HG02678 (cell line): ENCODE results near the gene DRAM1.
"Not testable (repeated sequence)": the region's sequence is repeated elsewhere in the genome, so short reads cannot be mapped to it uniquely, and the experiment has no call there.

ENCODE experiments used
- ATAC-seq: cut with Tn5 transposase; IDR thresholded peaks from one replicate; pipeline ENCODE4 v1.9.1; 2021; ENCODE audit warnings: mild to moderate bottlenecking, moderate library complexity; ENCODE audit not compliant: unreplicated experiment

DRAM1 gene

GRCh38 chr12:101858361-101858760 is 19.0 kb upstream of the DRAM1 start:
- no peak for ATAC-seq

GRCh38 chr12:101859664-101860607 is 17.4 kb upstream of the DRAM1 start:
- ATAC-seq: peak; percentile 37

GRCh38 chr12:101861688-101862087 is 15.7 kb upstream of the DRAM1 start:
- ATAC-seq: not testable (repeated sequence)

DNA sequence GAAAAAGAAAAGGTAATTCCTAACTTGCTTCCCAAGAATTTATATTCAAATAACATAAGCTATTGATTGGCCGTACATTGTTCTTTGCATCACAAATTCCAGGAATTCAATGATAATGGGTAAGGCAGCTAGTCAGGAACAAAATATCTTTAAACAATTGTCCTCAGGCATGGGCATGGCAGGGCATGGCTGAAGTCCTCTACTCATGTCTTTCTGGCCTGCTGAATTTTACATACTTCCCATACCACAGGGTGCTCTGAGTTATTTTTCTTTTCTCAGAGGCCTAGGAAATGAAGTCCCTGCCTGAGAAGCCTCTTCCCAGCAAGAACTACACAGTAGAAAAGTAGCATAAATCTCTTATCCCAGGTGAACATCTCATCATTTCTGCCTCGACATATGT is 15.1 kb upstream of the DRAM1 start:
- no peak for ATAC-seq

DNA sequence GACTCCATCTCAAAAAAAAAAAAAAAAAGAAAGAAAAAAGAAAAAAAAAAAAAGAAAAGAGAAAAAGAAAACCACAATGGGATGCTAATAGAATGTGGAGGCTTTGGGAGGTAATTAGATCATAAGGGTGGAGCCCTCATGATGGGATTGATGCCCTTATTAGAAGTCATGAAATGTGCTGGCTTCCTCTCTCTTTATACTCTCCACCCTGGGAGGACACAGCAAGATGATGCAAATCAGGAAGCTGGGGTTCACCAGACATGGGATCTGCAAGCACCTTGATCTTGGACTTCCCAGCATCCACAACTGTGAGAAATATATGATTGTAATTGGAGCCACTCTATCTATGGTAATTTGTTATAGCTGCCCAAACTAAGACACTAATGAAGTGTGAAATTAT is 13.4 kb upstream of the DRAM1 start:
- ATAC-seq: no peak

DNA sequence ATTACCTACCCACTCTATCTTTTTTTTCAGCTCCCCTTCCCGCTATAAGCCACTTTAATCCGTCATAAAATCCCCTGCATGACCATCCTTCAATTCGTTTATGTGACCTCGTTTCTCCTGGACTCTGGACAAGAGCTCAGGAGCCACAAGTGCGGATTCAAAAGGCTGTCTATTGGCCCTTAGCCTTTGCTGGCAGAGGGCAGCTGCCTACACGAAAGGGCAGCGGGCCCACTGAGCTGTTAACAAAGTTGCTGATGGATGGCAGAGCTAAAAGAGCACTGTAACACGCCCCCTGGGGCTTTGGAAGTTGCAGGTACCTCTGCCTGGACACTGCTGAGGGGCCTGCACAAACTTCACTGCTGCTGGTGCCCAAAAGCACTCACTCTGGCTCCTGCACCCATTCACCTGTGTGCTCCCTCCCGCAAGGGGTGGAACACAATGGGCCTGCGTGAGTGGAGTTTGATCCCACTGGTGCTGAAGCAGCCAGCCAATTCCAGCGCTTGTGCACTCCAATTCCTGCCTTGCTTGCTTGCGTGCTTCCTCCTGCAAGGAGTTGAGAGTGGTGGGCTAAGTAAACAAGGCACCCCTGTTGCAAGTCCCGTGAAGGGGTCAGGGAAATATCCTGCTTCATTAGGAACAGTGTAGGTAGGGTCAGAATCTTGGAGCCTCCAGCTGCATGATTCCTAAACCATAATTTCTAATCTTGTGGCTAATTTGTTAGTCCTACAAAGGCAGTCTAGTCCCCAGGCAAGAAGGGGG is 10.6 kb upstream of the DRAM1 start:
- no peak for ATAC-seq

DNA sequence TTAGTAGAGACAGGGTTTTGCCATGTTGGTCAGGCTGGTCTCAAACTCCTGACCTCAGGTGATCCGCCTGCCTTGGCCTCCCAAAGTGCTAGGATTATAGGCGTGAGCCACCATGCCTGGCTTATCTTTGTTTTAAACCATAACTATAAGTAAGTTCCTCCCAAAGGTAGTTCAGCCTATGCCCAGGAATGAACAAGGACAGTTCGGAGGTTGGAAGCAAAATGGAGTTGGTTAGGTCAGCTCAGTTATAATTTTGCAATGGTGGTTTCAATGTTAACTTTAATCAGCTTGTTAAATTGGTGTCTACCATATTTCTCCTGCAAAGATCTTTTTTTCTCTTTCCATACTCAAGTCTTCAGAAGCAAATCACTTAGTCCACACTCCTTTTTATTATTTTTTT is 9.8 kb upstream of the DRAM1 start:
- not testable (repeated sequence) for ATAC-seq

- no peak for ATAC-seq
These were observed 6.5 kb upstream of the DRAM1 start for GRCh38 chr12:101870925-101871324.

- ATAC-seq: no peak
These were observed 2.2 kb upstream of the DRAM1 start for GRCh38 chr12:101875162-101875561.

DNA sequence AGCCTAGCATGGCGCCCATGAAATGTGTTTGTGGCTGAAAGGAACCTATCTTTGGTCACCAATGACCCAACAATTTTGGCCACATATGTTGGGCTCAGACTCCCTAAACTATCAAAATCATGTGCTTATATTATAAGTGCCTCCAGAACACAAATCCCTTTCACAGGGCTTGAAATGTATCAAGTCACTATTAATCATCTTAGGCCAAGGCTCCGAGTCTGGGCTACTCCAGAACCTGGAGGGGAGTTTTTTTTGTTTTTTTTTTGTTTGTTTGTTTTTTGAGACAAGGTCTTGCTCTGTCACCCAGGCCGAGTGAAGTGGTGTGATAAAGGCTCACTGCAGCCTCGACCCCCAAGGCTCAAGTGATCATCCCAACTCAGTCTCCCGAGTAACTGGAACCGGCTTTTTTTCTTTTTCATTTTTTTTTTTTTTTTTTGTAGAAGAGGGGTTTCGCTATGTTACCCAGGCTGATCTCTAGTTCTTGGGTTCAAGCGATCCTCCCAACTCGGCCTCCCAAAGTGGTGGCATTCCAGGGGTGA is 989 bp upstream of the DRAM1 start:
- no peak for ATAC-seq

DNA sequence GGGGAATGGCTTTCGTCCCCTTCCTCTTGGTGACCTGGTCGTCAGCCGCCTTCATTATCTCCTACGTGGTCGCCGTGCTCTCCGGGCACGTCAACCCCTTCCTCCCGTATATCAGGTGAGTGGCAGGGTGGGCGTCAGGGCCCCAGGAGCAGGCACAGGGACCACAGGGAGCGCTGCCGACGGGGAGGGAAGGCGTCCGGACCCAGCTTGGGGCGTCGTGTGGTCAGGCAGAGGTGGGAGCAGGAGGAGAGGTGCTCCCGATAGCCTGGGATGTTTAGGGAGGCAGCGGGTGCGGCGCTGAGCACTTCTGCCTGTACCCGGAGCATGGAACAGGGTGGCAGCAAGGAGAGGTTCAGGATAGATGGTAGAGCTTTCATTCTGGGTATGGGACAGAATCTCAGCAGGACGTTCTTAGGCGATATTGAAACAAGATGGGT is 444 bp downstream of the DRAM1 start:
- peak; percentile 20 for ATAC-seq

GRCh38 chr12:101878243-101878821 is 952 bp downstream of the DRAM1 start:
- ATAC-seq: no peak

DNA sequence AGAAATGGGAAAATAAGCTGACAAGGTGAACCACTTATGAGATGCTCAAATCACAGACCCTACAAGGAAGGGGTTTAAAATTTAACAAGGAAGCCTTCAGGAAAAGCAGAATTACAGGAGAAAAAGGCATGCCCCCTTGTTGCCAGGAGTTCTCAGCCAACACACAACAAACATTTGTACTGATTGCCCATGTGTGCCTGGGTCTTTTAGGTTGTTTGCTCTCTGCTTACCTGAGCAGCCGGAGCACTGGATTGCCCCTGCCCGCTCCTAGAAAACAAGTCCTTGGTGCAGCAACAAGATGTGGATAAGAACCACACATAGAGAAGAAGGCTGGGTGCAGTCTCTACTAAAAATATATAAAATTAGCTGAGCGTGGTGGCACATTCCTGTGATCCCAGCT is 3.4 kb downstream of the DRAM1 start:
- no peak for ATAC-seq

- ATAC-seq: no peak
These were observed 3.8 kb downstream of the DRAM1 start for GRCh38 chr12:101881228-101881627.

DNA sequence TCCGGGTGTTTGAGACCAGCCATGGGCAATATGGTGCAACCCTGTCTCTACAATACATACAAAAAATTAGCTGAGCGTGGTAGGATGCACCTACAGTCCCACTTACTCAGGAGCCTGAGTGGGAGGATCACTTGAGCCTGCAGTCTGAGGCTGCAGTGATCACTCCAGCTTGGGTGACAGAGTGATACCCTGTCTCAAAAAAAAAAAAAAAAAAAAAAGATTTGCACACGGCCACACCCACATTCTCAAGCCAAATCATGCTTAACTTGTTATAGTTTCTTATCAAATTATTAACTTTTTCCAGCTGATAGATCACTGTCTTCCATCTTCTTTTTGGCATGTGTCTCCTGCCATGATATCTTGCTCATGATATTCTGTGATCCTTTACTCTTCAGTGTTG is 6.8 kb downstream of the DRAM1 start:
- no peak for ATAC-seq

GRCh38 chr12:101884781-101885340 is 7.5 kb downstream of the DRAM1 start:
- not testable (repeated sequence) for ATAC-seq

- peak; percentile 60 for ATAC-seq
These were observed 8.7 kb downstream of the DRAM1 start for GRCh38 chr12:101885912-101886561.

DNA sequence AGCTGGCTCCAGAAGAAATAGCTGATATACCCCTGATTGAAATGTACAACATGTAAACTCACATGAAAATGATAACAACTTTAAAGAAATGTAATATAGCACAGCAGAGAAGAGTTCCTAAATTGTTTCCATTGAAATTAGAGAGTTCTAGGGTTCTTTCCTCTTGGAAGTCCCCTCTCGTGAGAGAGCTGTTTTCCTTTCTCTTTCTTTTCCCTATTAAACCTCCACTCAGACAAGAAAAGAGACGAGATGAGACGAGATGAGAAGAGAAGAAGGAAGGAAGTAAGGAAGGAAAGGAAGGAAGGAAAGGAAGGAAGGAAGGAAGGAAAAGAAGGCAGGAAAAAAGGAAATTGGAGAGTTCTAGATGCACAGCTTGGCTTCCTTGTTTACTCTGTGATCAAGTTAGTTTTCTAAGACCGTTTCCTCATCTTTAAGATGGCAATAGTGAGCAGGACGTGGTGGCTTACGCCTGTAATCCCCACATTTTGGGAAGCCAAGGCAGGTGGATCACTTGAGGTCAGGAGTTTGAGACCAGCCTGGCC is 11.9 kb downstream of the DRAM1 start:
- ATAC-seq: no peak

DNA sequence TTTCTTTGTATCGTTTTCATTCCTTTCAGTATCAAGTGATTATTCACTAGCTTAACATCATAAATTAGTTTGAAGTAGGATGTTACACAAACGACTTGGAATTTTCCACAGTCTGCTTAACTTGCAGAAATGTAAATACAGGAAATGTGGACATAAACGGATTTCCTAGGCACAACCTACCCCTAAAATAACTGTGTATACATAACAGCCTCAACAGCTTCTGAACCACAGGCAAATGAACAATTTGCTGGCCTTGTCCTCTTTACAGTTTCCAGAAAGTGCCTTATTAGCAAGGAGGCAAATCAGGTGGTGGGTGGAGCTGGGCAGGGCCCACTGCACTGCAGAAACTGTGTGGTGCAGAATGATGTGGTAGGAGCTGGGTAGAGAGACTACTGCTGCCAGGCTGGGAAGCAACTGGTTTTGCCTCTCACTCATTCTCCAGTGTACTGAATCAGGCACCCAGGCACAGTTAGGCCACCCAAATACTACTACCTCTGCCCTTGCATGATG is 14.1 kb downstream of the DRAM1 start:
- peak; percentile 96 for ATAC-seq

GRCh38 chr12:101892794-101893193 is 15.4 kb downstream of the DRAM1 start:
- ATAC-seq: no peak
